Parathyroid adenoma (tissue), 2 donors: ENCODE results near the gene CACNA1F.

Source experiments
- H2AFZ ChIP-seq: fragments of 300-600 bp; sonication (generic); one replicate; pipeline ENCODE4 v1.7.0; 2017; ENCODE audit warnings: antibody characterized with exemption, mild to moderate bottlenecking
- H3K27ac ChIP-seq: fragments of 300-600 bp; sonication (generic); one replicate; pipeline ENCODE4 v1.7.0; 2017
- H3K27me3 ChIP-seq: fragments of 300-600 bp; sonication (generic); one replicate; pipeline ENCODE4 v1.7.0; 2017; ENCODE audit warnings: low read length; ENCODE audit not compliant: control insufficient read depth, insufficient read depth
- H3K36me3 ChIP-seq: fragments of 300-600 bp; sonication (generic); one replicate; pipeline ENCODE4 v1.7.0; 2017; ENCODE audit warnings: low read length; ENCODE audit not compliant: control insufficient read depth, insufficient read depth
- H3K4me1 ChIP-seq: fragments of 300-600 bp; sonication (generic); one replicate; pipeline ENCODE4 v1.7.0; 2017; ENCODE audit warnings: control low read depth
- H3K4me2 ChIP-seq: fragments of 300-600 bp; sonication (generic); one replicate; pipeline ENCODE4 v1.7.0; 2017; ENCODE audit warnings: low read length
- H3K4me3 ChIP-seq: fragments of 300-600 bp; sonication (generic); one replicate; pipeline ENCODE4 v1.7.0; 2017; ENCODE audit warnings: low read depth, low read length
- H3K79me2 ChIP-seq: fragments of 300-600 bp; sonication (generic); one replicate; pipeline ENCODE4 v1.7.0; 2017; ENCODE audit warnings: control low read depth
- H3K9ac ChIP-seq: fragments of 300-600 bp; sonication (generic); one replicate; pipeline ENCODE4 v1.7.0; 2017; ENCODE audit warnings: mild to moderate bottlenecking
- H3K9me3 ChIP-seq: fragments of 300-600 bp; sonication (generic); one replicate; pipeline ENCODE4 v1.7.0; 2017; ENCODE audit warnings: low read length; ENCODE audit not compliant: control insufficient read depth
- TF ChIP-seq, protein P1 (sequence below): fragments of 300-600 bp; sonication (generic); IDR thresholded peaks from one replicate; pipeline ENCODE4 v1.7.0; 2017; ENCODE audit warnings: antibody characterized with exemption, mild to moderate bottlenecking
- donor health status: primary hyperparathyroidism.

The CACNA1F gene

GRCh38 chrX:49191574-49192011, 41.5 kb downstream of the CACNA1F start:
- peak overlapping the region; percentile 73 for H3K4me3 ChIP-seq
- no peaks in the 10 kb centered on the region for H3K36me3 ChIP-seq
- H3K4me1 ChIP-seq = no peaks in the 10 kb centered on the region
- H3K9me3 ChIP-seq = no peaks in the 10 kb centered on the region
- H3K79me2 ChIP-seq = no peaks in the 10 kb centered on the region
- H3K27me3 ChIP-seq = no peaks in the 10 kb centered on the region
- peak overlapping the region; percentile 80 for H3K27ac ChIP-seq
- TF ChIP-seq, protein P1, sequence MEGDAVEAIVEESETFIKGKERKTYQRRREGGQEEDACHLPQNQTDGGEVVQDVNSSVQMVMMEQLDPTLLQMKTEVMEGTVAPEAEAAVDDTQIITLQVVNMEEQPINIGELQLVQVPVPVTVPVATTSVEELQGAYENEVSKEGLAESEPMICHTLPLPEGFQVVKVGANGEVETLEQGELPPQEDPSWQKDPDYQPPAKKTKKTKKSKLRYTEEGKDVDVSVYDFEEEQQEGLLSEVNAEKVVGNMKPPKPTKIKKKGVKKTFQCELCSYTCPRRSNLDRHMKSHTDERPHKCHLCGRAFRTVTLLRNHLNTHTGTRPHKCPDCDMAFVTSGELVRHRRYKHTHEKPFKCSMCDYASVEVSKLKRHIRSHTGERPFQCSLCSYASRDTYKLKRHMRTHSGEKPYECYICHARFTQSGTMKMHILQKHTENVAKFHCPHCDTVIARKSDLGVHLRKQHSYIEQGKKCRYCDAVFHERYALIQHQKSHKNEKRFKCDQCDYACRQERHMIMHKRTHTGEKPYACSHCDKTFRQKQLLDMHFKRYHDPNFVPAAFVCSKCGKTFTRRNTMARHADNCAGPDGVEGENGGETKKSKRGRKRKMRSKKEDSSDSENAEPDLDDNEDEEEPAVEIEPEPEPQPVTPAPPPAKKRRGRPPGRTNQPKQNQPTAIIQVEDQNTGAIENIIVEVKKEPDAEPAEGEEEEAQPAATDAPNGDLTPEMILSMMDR = no peak
- H2AFZ ChIP-seq = peak overlapping the region; percentile 72
- peak overlapping the region; percentile 71 for H3K4me2 ChIP-seq
- no peak overlapping the region for H3K9ac ChIP-seq

DNA sequence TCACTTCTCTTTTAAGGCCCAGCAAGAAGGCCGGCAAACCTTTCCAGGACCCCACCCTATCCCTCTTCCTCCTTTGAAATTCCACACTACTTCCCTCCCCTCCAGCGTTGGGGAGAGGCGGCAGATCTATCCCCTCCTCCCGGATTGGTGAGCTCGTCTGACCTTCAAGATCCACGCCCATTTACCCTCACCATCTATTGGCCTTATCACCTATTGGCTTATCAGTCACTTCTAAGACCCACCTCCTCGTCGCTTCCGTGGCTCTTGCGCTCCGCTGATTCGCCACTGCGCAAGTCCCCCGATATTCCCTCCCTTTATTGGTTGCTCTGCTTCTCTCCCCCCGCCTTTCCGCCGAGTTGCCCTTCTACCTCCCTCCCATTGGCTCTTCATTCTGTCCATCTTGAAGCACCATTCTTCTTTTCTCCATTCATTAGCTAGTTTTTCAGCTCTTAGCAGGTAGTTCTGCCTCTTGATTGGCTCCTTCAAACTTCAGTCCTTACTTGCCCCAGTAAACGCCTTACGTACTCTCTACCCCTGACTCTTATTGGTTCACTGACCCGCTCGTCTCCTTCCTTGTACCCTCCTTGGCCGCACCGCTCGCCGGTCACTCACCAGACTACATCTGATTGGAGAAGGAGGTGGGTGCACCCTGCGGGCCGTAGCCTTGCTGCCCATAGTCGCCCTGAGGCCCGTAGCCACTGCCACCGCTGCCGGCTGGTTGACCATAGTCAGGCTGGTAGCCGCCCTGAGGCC, 42.1 kb downstream of the CACNA1F start:
- H3K27me3 ChIP-seq = no peaks in the 10 kb centered on the region
- no peaks in the 10 kb centered on the region for H3K4me1 ChIP-seq
- peak overlapping the region; percentile 80 for H3K27ac ChIP-seq
- H3K4me2 ChIP-seq = peak overlapping the region; percentile 71
- TF ChIP-seq, protein P1 = no peak
- peak overlapping the region; percentile 72 for H2AFZ ChIP-seq
- H3K9me3 ChIP-seq = no peaks in the 10 kb centered on the region
- H3K4me3 ChIP-seq = peak overlapping the region; percentile 73
- H3K9ac ChIP-seq = no peak overlapping the region
- no peaks in the 10 kb centered on the region for H3K79me2 ChIP-seq
- no peaks in the 10 kb centered on the region for H3K36me3 ChIP-seq

GRCh38 chrX:49189606-49190005, 43.5 kb downstream of the CACNA1F start:
- Histone ChIP-seq H3K4me2 (no peak overlapping the region), H3K79me2 (no peaks in the 10 kb centered on the region), H3K27me3 (no peaks in the 10 kb centered on the region), H3K36me3 (no peaks in the 10 kb centered on the region), H3K9me3 (no peaks in the 10 kb centered on the region), H3K9ac (no peak overlapping the region), H3K4me3 (no peak overlapping the region), H2AFZ (no peak overlapping the region), H3K4me1 (no peaks in the 10 kb centered on the region), H3K27ac (peak overlapping the region; percentile 78)
- TF ChIP-seq, protein P1 = no peak

DNA sequence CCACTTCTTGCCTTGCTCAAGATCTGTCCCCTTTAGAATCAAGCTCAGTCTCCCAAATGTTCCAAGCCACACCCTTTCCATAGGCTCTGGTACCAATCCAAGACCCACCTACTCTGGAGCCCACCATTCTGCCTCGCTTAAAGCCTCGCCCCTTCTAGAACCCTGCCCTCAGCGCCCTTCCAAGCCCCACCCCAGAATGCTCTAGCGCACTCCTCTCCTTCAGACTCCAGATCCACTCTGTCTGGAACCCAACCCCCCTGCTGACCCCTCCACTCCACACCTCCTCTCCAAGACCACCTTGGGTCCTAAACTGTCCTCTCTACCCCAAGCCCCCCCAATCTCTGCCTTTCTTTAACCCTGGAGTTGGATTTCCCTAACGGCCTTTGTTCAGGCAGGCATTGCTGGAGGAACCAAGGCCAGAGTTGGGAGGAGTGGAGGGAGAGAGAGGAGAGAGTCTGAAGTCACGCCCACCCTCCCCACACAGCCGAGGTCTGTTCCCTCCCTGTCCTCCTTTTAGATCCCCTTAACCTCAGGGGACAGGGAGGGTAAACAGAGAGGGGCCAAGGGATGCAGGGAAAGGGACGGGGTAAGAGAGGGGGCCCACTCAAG, 44.6 kb downstream of the CACNA1F start:
- TF ChIP-seq, protein P1 = no peak
- Histone ChIP-seq H3K27ac (no peak overlapping the region), H3K79me2 (no peaks in the 10 kb centered on the region), H3K4me2 (no peak overlapping the region), H3K9me3 (no peaks in the 10 kb centered on the region), H3K9ac (no peak overlapping the region), H2AFZ (no peak overlapping the region), H3K27me3 (no peaks in the 10 kb centered on the region), H3K4me1 (no peaks in the 10 kb centered on the region), H3K4me3 (no peak overlapping the region), H3K36me3 (no peaks in the 10 kb centered on the region)
